ENCODE results near the gene SSR1.

SSR1 gene

DNA sequence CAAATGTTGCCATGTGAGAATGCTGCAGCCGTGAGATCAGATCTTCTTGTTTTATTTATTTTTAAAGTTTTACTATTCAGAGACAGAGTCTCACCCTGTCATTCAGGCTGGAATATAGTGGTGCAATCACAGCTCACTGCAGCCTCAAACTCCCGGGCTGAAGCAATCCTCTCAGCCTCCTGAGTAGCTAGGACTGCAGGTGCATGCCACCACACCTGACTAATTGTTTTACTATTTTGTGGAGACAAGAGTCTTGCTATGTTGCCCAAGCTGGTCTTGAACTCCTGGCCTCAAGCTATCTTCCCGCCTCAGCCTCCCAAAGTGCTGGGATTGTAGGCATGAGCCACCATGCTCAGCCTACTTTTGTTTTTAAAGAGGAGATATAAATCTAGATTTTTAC, 22.5 kb upstream of the SSR1 start:
- TF ChIP-seq ZBTB7A (IDR thresholded peaks at IDR 0.05; ENCODE audit: low read depth) (no peak), TCF12 (IDR thresholded peaks at IDR 0.05; ENCODE audit: low read depth) (no peak), TEAD4 (IDR thresholded peaks at IDR 0.05) (no peak), YY1 (IDR thresholded peaks at IDR 0.05; ENCODE audit: low read depth) (no peak), CEBPB (IDR thresholded peaks at IDR 0.05) (no peak)
- TF ChIP-seq, protein P1, sequence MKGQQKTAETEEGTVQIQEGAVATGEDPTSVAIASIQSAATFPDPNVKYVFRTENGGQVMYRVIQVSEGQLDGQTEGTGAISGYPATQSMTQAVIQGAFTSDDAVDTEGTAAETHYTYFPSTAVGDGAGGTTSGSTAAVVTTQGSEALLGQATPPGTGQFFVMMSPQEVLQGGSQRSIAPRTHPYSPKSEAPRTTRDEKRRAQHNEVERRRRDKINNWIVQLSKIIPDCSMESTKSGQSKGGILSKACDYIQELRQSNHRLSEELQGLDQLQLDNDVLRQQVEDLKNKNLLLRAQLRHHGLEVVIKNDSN (IDR thresholded peaks at IDR 0.05): no peak
- TF ChIP-seq, protein P2, sequence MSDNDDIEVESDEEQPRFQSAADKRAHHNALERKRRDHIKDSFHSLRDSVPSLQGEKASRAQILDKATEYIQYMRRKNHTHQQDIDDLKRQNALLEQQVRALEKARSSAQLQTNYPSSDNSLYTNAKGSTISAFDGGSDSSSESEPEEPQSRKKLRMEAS (IDR thresholded peaks at IDR 0.05): no peak

DNA sequence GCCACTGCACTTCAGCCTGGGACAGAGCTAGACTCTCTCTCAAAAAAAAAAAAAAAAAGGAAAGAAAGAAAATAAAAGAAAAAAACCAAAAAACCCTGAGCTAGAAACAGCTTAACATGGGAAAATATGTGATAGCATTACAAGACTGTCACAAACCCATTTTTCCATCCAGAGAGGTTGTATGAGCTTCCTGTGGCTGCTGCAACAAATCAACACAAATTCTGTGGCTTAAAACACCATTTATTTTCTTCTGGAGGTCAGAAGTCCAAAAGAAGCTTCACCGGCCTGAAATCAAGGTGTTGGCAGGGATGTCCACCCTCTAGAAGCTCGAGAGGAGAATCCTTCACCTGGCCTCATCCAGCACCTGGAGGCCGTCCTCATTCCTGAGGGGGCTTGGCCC, 21.7 kb upstream of the SSR1 start:
- TF ChIP-seq, protein P2 (IDR thresholded peaks at IDR 0.05): no peak
- TF ChIP-seq EGR1 (IDR thresholded peaks at IDR 0.05) (no peak), CREB1 (IDR thresholded peaks at IDR 0.05; ENCODE audit: low read depth) (no peak), TCF12 (IDR thresholded peaks at IDR 0.05; ENCODE audit: low read depth) (no peak), FOXM1 (IDR thresholded peaks at IDR 0.05; ENCODE audit: borderline replicate concordance, low read depth) (no peak), NFIC (IDR thresholded peaks at IDR 0.05) (no peak), TEAD4 (IDR thresholded peaks at IDR 0.05) (no peak), CEBPB (IDR thresholded peaks at IDR 0.05) (no peak), YY1 (IDR thresholded peaks at IDR 0.05; ENCODE audit: low read depth) (no peak), TAF1 (IDR thresholded peaks at IDR 0.05; ENCODE audit: low read depth) (no peak), ZBTB7A (IDR thresholded peaks at IDR 0.05; ENCODE audit: low read depth) (no peak), RAD21 (IDR thresholded peaks at IDR 0.05; ENCODE audit: low read depth) (no peak), EP300 (IDR thresholded peaks at IDR 0.05; ENCODE audit: borderline replicate concordance) (no peak)
- TF ChIP-seq, protein P3, sequence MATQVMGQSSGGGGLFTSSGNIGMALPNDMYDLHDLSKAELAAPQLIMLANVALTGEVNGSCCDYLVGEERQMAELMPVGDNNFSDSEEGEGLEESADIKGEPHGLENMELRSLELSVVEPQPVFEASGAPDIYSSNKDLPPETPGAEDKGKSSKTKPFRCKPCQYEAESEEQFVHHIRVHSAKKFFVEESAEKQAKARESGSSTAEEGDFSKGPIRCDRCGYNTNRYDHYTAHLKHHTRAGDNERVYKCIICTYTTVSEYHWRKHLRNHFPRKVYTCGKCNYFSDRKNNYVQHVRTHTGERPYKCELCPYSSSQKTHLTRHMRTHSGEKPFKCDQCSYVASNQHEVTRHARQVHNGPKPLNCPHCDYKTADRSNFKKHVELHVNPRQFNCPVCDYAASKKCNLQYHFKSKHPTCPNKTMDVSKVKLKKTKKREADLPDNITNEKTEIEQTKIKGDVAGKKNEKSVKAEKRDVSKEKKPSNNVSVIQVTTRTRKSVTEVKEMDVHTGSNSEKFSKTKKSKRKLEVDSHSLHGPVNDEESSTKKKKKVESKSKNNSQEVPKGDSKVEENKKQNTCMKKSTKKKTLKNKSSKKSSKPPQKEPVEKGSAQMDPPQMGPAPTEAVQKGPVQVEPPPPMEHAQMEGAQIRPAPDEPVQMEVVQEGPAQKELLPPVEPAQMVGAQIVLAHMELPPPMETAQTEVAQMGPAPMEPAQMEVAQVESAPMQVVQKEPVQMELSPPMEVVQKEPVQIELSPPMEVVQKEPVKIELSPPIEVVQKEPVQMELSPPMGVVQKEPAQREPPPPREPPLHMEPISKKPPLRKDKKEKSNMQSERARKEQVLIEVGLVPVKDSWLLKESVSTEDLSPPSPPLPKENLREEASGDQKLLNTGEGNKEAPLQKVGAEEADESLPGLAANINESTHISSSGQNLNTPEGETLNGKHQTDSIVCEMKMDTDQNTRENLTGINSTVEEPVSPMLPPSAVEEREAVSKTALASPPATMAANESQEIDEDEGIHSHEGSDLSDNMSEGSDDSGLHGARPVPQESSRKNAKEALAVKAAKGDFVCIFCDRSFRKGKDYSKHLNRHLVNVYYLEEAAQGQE (IDR thresholded peaks at IDR 0.05; ENCODE audit: low read depth): no peak
- TF ChIP-seq, protein P1 (IDR thresholded peaks at IDR 0.05): no peak

DNA sequence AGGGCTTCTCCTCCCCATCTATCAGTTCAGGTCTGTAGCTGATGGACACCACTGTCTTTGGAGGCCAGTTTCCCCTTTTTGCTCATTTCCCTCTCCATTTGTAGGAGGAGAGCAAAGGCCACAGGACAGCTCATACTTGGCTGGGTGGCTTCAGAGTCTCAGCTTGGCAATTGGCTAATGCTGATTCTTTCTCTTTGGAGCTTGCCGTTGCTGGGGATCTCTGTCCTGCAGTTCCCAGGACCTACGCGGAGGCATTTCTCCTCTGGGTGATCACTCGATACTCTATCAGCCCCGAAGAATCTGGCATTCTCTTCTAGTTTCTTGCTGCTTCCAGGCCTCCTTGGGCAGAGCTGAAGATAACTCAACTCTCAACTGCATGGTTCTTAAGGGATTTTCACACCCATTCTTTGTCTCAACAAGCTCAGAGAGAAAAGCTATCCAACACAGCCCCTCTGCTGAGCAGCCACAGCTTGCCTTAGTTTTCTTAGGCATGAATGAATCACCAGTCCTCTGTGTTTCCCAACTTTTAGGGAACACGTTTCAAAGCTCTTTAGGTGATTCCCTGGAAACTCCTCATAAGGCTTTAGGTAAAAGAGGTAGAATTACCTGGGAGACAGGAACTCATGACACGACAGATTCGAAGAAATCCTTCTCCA, 19.2 kb upstream of the SSR1 start:
- TF ChIP-seq, protein P2 (IDR thresholded peaks at IDR 0.05): no peak
- TF ChIP-seq TEAD4 (IDR thresholded peaks at IDR 0.05) (no peak), CEBPB (IDR thresholded peaks at IDR 0.05) (no peak), CREB1 (IDR thresholded peaks at IDR 0.05; ENCODE audit: low read depth) (no peak), EGR1 (IDR thresholded peaks at IDR 0.05) (no peak), FOXM1 (IDR thresholded peaks at IDR 0.05; ENCODE audit: borderline replicate concordance, low read depth) (no peak), ZBTB7A (IDR thresholded peaks at IDR 0.05; ENCODE audit: low read depth) (no peak), RAD21 (IDR thresholded peaks at IDR 0.05; ENCODE audit: low read depth) (no peak), EP300 (IDR thresholded peaks at IDR 0.05; ENCODE audit: borderline replicate concordance) (no peak), TCF12 (IDR thresholded peaks at IDR 0.05; ENCODE audit: low read depth) (no peak), TAF1 (IDR thresholded peaks at IDR 0.05; ENCODE audit: low read depth) (no peak), YY1 (IDR thresholded peaks at IDR 0.05; ENCODE audit: low read depth) (no peak)
- TF ChIP-seq, protein P1 (IDR thresholded peaks at IDR 0.05): no peak
- TF ChIP-seq, protein P3 (IDR thresholded peaks at IDR 0.05; ENCODE audit: low read depth): no peak

DNA sequence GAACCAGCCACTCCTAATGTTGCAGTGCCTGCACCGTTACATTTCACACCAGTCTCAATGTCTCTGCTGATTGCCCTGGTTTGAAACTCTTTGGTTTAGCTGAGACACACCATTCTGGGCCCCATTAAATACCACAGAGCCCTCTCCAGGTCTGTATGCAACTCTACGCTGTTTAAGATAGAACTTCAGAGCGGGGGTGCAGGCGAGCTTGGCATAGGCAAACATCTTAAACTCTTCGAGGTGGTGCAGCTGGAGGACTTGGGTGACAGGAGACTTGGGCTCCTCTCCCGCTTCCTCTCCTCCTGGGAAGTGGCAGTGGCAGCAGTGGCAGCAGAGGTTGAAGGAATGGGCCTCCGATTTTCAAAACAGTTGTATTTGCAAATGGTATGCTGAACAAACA, 18.5 kb upstream of the SSR1 start:
- no peak for TF ChIP-seq NFIC (IDR thresholded peaks at IDR 0.05)
- TF ChIP-seq EP300 (IDR thresholded peaks at IDR 0.05; ENCODE audit: borderline replicate concordance): no peak

DNA sequence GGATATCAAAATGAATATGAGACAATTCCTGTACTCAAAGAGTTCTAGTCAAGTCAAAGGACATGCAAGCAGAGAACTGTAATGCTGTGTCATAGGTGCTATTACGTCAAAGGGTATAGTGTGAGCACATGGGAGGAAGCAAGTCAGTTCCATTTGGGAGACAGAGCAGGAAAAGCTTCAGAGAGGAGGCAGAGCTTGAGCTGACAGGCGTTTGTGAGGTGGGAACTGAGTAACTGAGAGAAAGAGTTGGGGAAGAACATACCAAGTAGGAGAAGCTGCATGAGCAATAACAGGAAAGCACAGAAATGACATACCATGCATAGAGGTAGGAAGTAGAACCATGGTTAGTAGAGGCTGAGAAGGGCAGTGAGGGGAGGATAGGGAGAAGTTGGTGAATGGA, 15.2 kb upstream of the SSR1 start:
- TF ChIP-seq FOXM1 (IDR thresholded peaks at IDR 0.05; ENCODE audit: borderline replicate concordance, low read depth) (no peak), EP300 (IDR thresholded peaks at IDR 0.05; ENCODE audit: borderline replicate concordance) (no peak), TAF1 (IDR thresholded peaks at IDR 0.05; ENCODE audit: low read depth) (no peak)
- TF ChIP-seq, protein P1 (IDR thresholded peaks at IDR 0.05): no peak
